H1 (cell line): Measurements from ENCODE around the gene THG1L. TPM values are rescaled to one million over a fixed set of nuclear protein-coding genes. Genes with fewer than 3 reads are reported as not detected.

Experiments used
- CTCF ChIA-PET: fragments of 300-600 bp; sonication (Branson Sonifier 250); formaldehyde crosslinking; loops from one replicate; lab custom pipeline; 2021; ENCODE audit not compliant: partially characterized antibody; lab: Charles Lee
- POLR2A ChIA-PET: fragments of 300-600 bp; sonication (Branson Sonifier 250); formaldehyde crosslinking; loops from one replicate; lab custom pipeline; 2021; ENCODE audit warnings: inconsistent platforms; ENCODE audit not compliant: partially characterized antibody; lab: Charles Lee
- DNase-seq, 2 experiments: peaks; one replicate each; pipeline versions ENCODE4 v3.0.0 to v3.0.0-alpha.2; 2010 to 2022; ENCODE audit warnings: low spot score in 2 of 2, low read depth in 1 of 2, mixed read lengths in 1 of 2
- FAIRE-seq: peaks from 2 replicates; lab custom pipeline; 2011; peaks lifted over from hg19 to GRCh38; lab: Jason Lieb, UNC
- H2AFZ ChIP-seq: 2 replicates; pipeline ENCODE4 v1.8.1; 2012; ENCODE audit warnings: low read length, inconsistent platforms
- H2AK5ac ChIP-seq: 2 replicates; pipeline ENCODE4 v1.6.1; 2013; ENCODE audit warnings: low read depth, low read length
- H2BK120ac ChIP-seq: replicated peaks from 2 replicates; pipeline ENCODE3; 2013; ENCODE audit warnings: low read depth, low read length, inconsistent platforms
- H2BK12ac ChIP-seq: 2 replicates; pipeline ENCODE4 v1.6.1; 2013; ENCODE audit warnings: low read depth, low read length
- H2BK15ac ChIP-seq: 2 replicates; pipeline ENCODE4 v1.6.1; 2013; ENCODE audit warnings: low read length
- H2BK20ac ChIP-seq: 2 replicates; pipeline ENCODE4 v1.6.1; 2013; ENCODE audit warnings: low read length
- H2BK5ac ChIP-seq: 2 replicates; pipeline ENCODE4 v1.6.1; 2013; ENCODE audit warnings: low read depth, low read length
- H3K14ac ChIP-seq: 2 replicates; pipeline ENCODE4 v1.6.1; 2013; ENCODE audit warnings: inconsistent platforms; ENCODE audit not compliant: insufficient read length
- H3K18ac ChIP-seq: 2 replicates; pipeline ENCODE4 v1.6.1; 2013; ENCODE audit warnings: low read length; ENCODE audit errors: extremely low read depth
- H3K23ac ChIP-seq: 2 replicates; pipeline ENCODE4 v1.6.1; 2013; ENCODE audit warnings: inconsistent platforms; ENCODE audit not compliant: insufficient read length
- H3K23me2 ChIP-seq: 2 replicates; pipeline ENCODE4 v1.6.1; 2013; ENCODE audit warnings: low read depth, low read length
- H3K27ac ChIP-seq: 2 replicates; pipeline ENCODE4 v1.6.1; 2011; ENCODE audit warnings: low read depth, low read length, inconsistent platforms
- H3K27me3 ChIP-seq, 4 experiments: replicated peaks in 1 of 4; 1 replicate in 1 of 4; 2 replicates in 3 of 4; pipeline versions ENCODE4 v1.6.1 to v1.8.1; 2011 to 2013; ENCODE audit warnings: low read length in 3 of 4, mild to moderate bottlenecking in 3 of 4, inconsistent platforms in 2 of 4, mixed read lengths in 2 of 4, moderate library complexity in 1 of 4; ENCODE audit not compliant: control insufficient read depth in 3 of 4, insufficient read depth in 3 of 4; ENCODE audit errors: extremely low read depth in 1 of 4
- H3K36me3 ChIP-seq, 4 experiments: 2 replicates each; pipeline versions ENCODE4 v1.6.1 to v1.8.1; 2011 to 2013; ENCODE audit warnings: mild to moderate bottlenecking in 4 of 4, low read length in 3 of 4, moderate library complexity in 2 of 4, control low read depth in 1 of 4, inconsistent platforms in 1 of 4; ENCODE audit not compliant: insufficient read depth in 4 of 4, control insufficient read depth in 2 of 4
- H3K4ac ChIP-seq: replicated peaks from 2 replicates; pipeline ENCODE3; 2013; ENCODE audit warnings: low read length, low read depth, mixed read lengths, inconsistent platforms; ENCODE audit not compliant: insufficient read length
- H3K4me1 ChIP-seq, 4 experiments: replicated peaks in 1 of 4; 1 replicate in 1 of 4; 2 replicates in 3 of 4; pipeline versions ENCODE4 v1.6.1 to v1.8.1; 2011 to 2013; ENCODE audit warnings: low read length in 3 of 4, inconsistent platforms in 2 of 4, mixed read lengths in 1 of 4; ENCODE audit not compliant: insufficient read depth in 4 of 4, control insufficient read depth in 3 of 4
- H3K4me2 ChIP-seq, 2 experiments: 2 replicates each; pipeline versions ENCODE4 v1.6.1 to v1.8.1; 2011 to 2013; ENCODE audit warnings: low read depth in 2 of 2, low read length in 2 of 2, control low read depth in 1 of 2, inconsistent platforms in 1 of 2, mild to moderate bottlenecking in 1 of 2; ENCODE audit not compliant: insufficient read depth in 1 of 2
- H3K4me3 ChIP-seq, 4 experiments: fragments of 200-600, 300-600 bp in 1 of 4; sonication (generic), shearing (Covaris generic), sonication (Bioruptor Twin) in 1 of 4; 2 replicates each; pipeline versions ENCODE4 v1.5.1 to v1.8.1; 2011 to 2016; ENCODE audit warnings: low read length in 4 of 4, low read depth in 3 of 4, control low read depth in 2 of 4, inconsistent platforms in 2 of 4, mild to moderate bottlenecking in 2 of 4, mixed read lengths in 1 of 4, moderate library complexity in 1 of 4; ENCODE audit not compliant: insufficient read depth in 2 of 4; ENCODE audit errors: extremely low read depth in 1 of 4
- H3K56ac ChIP-seq: replicated peaks from 2 replicates; pipeline ENCODE3; 2013; ENCODE audit warnings: low read depth, mild to moderate bottlenecking, mixed read lengths, low read length, inconsistent platforms; ENCODE audit not compliant: insufficient read length
- H3K79me1 ChIP-seq: 2 replicates; pipeline ENCODE4 v1.6.1; 2013; ENCODE audit warnings: low read depth, low read length, control low read depth
- H3K79me2 ChIP-seq, 2 experiments: 2 replicates each; pipeline versions ENCODE4 v1.6.1 to v1.8.1; 2012 to 2013; ENCODE audit warnings: low read length in 2 of 2, mild to moderate bottlenecking in 2 of 2, inconsistent platforms in 1 of 2; ENCODE audit not compliant: insufficient read depth in 2 of 2, control insufficient read depth in 1 of 2
- H3K9ac ChIP-seq, 4 experiments: replicated peaks in 1 of 4; 1 replicate in 1 of 4; 2 replicates in 3 of 4; pipeline versions ENCODE4 v1.6.1 to v1.8.1; 2011 to 2013; ENCODE audit warnings: low read depth in 3 of 4, low read length in 3 of 4, control low read depth in 2 of 4, mild to moderate bottlenecking in 2 of 4, moderate library complexity in 2 of 4, inconsistent platforms in 1 of 4; ENCODE audit errors: extremely low read depth in 1 of 4
- H3K9me3 ChIP-seq, 2 experiments: 2 replicates each; pipeline versions ENCODE4 v1.6.1 to v1.8.1; 2012 to 2013; ENCODE audit warnings: mild to moderate bottlenecking in 2 of 2, moderate library complexity in 2 of 2, control low read depth in 1 of 2, inconsistent platforms in 1 of 2, low read depth in 1 of 2, low read length in 1 of 2, mixed read lengths in 1 of 2; ENCODE audit not compliant: insufficient read depth in 2 of 2
- H4K20me1 ChIP-seq, 2 experiments: replicated peaks in 1 of 2; 2 replicates each; pipeline versions ENCODE3 to v1.8.1; 2011 to 2013; ENCODE audit warnings: inconsistent platforms in 2 of 2, low read length in 2 of 2, mild to moderate bottlenecking in 1 of 2; ENCODE audit not compliant: insufficient read depth in 2 of 2, control insufficient read depth in 1 of 2
- H4K5ac ChIP-seq: 2 replicates; pipeline ENCODE4 v1.6.1; 2013; ENCODE audit warnings: low read length, low read depth, mixed read lengths, inconsistent platforms; ENCODE audit not compliant: insufficient read length
- H4K8ac ChIP-seq: 2 replicates; pipeline ENCODE4 v1.8.0; 2013; ENCODE audit warnings: mild to moderate bottlenecking, moderate library complexity, low read length, inconsistent platforms; ENCODE audit not compliant: insufficient read depth; ENCODE audit errors: extremely low read depth
- H4K91ac ChIP-seq: replicated peaks from 2 replicates; pipeline ENCODE3; 2013; ENCODE audit warnings: low read length, mixed read lengths, inconsistent platforms; ENCODE audit not compliant: insufficient read length
- E2F6 ChIP-seq: IDR thresholded peaks from 2 replicates; pipeline ENCODE4 v1.6.1; 2012; ENCODE audit warnings: inconsistent platforms
- WGBS, 2 experiments: shearing (Covaris generic) in 1 of 2; methylation state at CpG; one replicate each; pipeline versions ENCODE4 v1.1.6 to v1.1.7; 2013 to 2015; ENCODE audit warnings: low lambda C conversion rate in 2 of 2, mixed read lengths in 2 of 2, inconsistent platforms in 1 of 2, low coverage in 1 of 2, missing lambda C conversion rate in 1 of 2; ENCODE audit not compliant: insufficient replicate concordance in 2 of 2, insufficient coverage in 1 of 2, insufficient read length in 1 of 2; ENCODE audit errors: extremely low coverage in 1 of 2, missing lambda C conversion rate in 1 of 2; 5-methylcytosine and 5-hydroxymethylcytosine counted together
- polyA plus RNA-seq, 7 experiments: library from polyadenylated mRNA; depleted of rRNA in 3 of 7; stranded (reverse) in 5 of 7; unstranded in 2 of 7; fragments of >200 nt in 5 of 7; fragments of 200-250 nt in 2 of 7; gene quantifications; 1 replicate in 5 of 7; 2 replicates in 1 of 7; 4 replicates in 1 of 7; pipeline versions ENCODE4 v1.2.1 to v1.2.3, GENCODE V29; 2011 to 2013; ENCODE audit warnings: missing spikeins in 2 of 7, mixed read lengths in 2 of 7
- total RNA-seq: library from RNA; stranded (reverse); fragmentation: NEBNext Ultra II Directional; extraction: Animal tissue kit (Norgen Biotek cat#: 25700); gene quantifications from 2 replicates; pipeline ENCODE4 v1.2.1, GENCODE V29; 2021

Gene THG1L
- total and polyA plus RNA-seq, 2 of the 8 experiments (the other 6 are each of a cell fraction or from before 2014, with no cell fraction given): 8.1 to 12.4 TPM

GRCh38 chr5:157735991-157736390 is 4.8 kb downstream of the THG1L start:
- no peak overlapping the region for H3K9ac ChIP-seq
- H2BK15ac ChIP-seq: no peak overlapping the region
- H3K27me3 ChIP-seq: no peaks in the 10 kb centered on the region
- 0 out of 4 replicates have a peak, but pooled peaks cover 0 to 2% of the 10 kb centered on the region in 2 experiments for H3K9me3 ChIP-seq
- no peaks in the 10 kb centered on the region for H3K79me1 ChIP-seq
- no peak overlapping the region for H4K91ac ChIP-seq
- H2BK20ac ChIP-seq: no peak overlapping the region
- H3K36me3 ChIP-seq: peaks cover 3 to 47% (median 20%) of the 10 kb centered on the region in 4 experiments; a peak in 6 of 8 replicates
- H3K4me2 ChIP-seq: no peak overlapping the region
- H3K14ac ChIP-seq: no peak overlapping the region
- no peak overlapping the region for H4K5ac ChIP-seq
- H4K20me1 ChIP-seq: peaks cover 0 to 3% of the 10 kb centered on the region in 2 experiments
- no peak overlapping the region for H2AK5ac ChIP-seq
- H3K18ac ChIP-seq: no peak overlapping the region
- no peak overlapping the region for H2AFZ ChIP-seq
- H3K4me1 ChIP-seq: no peaks in the 10 kb centered on the region
- peaks cover 4% of the 10 kb centered on the region; the same call in 1 of the 2 replicates for H3K23me2 ChIP-seq
- no peak overlapping the region for H3K27ac ChIP-seq
- no peak overlapping the region for H2BK12ac ChIP-seq
- CTCF ChIA-PET: interaction anchor here (4.0 kb wide), 1 partner anchor 67 kb away, joined by 18 read pairs; no protein-coding TSS in a partner anchor
- no peak overlapping the region for H2BK120ac ChIP-seq
- H3K23ac ChIP-seq: no peak overlapping the region
- H3K56ac ChIP-seq: no peak overlapping the region
- H3K79me2 ChIP-seq: no peaks in the 10 kb centered on the region; a peak in 1 of 4 replicates
- POLR2A ChIA-PET: interaction anchor here (0.6 kb wide), 1 partner anchor 357 kb away, joined by 4 read pairs; no protein-coding TSS in a partner anchor
- DNase-seq: no peak
- FAIRE-seq: no peak
- H2BK5ac ChIP-seq: no peak overlapping the region
- TF ChIP-seq E2F6: no peak
- no peak overlapping the region for H3K4me3 ChIP-seq
- H4K8ac ChIP-seq: no peak overlapping the region
- no peak overlapping the region for H3K4ac ChIP-seq
- WGBS, 2 experiments: 95% methylated on average over 6 of the region's 6 CpGs; no CpG with 5 or more reads in 1 of the 2 experiments
